HPDE6-E6E7 (cell line): ENCODE measurements around the gene KCNAB1.
"Not testable (repeated sequence)": the region's sequence is repeated elsewhere in the genome, so short reads cannot be mapped to it uniquely, and the experiment has no call there.

Experiments
- DNase-seq: peaks from one replicate; pipeline ENCODE4 v3.0.0; 2011; ENCODE audit warnings: missing footprints; ENCODE audit errors: extremely low spot score

The KCNAB1 gene

GRCh38 chr3:156217674-156218352 is 97.4 kb downstream of the KCNAB1 start:
- DNase-seq, result no peak

- no peak for DNase-seq
These were observed 98.0 kb downstream of the KCNAB1 start for GRCh38 chr3:156218353-156218744.

DNA sequence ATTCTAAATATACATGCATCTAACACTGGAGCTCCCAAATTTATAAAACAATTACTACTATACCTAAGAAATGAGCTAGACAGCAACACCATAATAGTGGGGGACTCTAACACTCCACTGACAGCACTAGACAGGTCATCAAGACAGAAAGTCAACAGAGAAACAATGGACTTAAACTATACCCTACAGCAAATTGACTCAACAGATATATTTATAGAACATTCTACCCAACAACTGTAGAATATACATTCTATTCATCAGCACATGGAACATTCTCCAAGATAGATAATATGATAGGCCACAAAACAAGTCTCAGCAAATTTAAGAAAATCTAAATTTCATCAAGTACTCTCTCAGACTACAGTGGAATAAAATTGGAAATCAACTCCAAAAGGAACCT is 102.0 kb downstream of the KCNAB1 start:
- not testable (repeated sequence) for DNase-seq

DNA sequence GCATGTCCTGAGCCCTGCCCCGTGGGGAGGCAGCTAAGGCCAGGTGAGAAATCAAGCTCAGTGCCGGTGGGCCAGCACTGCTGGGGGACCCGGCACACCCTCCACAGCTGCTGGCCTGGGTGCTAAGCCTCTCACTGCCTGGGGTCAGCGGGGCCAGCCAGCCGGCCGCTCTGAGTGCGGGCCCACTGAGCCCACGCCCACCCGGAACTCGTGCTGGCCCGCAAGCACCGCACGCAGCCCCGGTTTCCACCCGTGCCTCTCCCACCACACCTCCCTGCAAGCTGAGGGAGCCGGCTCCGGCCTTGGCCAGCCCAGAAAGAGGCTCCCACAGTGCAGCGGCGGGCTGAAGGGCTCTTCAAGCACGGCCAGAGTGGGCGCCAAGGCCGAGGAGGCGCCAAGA is 103.7 kb downstream of the KCNAB1 start:
- DNase-seq, result not testable (repeated sequence)

DNA sequence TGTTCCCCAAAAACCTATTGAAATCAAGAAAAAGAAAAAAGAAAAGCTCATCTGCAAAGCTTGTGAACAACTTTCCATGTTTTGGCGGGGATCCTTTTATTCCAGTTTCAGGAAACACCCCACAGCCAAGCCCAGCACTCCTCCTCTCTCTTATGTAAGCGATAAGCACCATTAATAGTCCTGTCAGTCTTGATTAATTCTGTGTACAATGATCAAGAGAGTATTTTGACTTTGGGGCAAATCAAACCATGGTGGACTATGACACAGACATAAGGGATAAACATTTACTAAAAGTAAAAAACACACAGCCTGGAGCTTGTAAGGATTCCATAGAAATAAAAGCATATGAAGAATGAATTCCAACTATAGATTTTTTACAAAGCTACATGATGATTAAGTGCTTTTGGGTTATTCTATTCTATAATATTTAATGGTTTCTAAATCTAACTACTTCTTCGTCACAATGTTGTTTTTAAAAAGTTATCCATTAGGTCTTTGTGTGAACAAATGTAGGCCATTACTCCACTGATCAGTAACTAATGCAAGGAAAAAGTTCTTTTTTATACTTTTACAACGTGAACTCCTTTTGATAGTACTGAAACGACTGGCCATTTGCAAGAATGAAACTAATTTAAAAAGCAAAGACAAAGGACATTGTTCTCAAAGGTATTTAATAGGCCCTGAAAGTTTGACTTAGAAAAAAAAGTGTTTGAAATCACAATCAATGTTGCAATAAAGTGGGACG is 106.5 kb downstream of the KCNAB1 start:
- no peak for DNase-seq

DNA sequence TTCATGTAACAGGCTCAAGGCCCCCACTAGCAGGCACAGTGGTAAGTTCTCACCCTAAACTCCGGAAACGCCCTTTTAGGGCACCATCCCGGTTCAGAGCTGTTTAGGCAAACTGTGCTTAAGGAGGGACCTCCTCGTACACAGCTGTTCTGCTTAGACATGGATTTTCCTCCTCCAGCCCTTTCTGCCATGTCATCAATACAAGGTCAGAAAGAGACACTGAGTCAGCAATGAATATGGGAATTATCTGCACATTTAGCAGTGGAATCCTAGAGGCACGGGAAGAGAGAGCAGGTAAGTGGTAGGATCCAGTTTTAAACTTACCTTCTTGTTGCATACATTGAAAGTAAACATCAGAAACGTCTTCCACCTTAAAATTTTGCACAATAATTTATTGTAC is 107.3 kb downstream of the KCNAB1 start:
- no peak for DNase-seq

DNA sequence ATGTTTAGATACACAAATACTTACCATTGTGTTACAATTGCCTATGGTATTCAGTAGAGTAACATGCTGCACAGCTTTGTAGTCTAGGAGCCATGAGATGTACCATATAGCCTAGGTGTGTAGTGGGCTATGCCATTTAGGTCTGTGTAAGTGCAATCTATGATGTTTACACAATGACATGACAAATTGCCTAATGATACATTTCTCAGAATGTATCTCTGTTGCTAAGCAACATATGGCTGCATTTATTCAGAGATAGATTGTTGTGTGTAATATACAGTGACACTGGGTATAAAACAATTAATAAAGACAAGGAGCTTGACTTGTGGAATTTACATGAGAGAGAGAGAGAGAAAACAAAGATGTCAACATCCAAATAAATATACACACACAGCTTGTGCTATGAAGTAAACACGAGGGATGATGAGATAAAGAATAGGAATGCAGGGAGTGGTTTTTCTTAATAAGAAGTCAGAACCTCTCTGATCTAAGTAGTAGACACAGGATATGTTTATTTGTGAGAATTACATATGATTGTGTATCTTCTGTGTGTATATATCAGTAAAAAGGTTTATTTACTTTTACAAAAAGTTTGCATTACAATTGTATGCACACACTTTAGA is 110.0 kb downstream of the KCNAB1 start:
- DNase-seq, result no peak

- DNase-seq, result not testable (repeated sequence)
These were observed 110.8 kb downstream of the KCNAB1 start for GRCh38 chr3:156231221-156231620.

DNA sequence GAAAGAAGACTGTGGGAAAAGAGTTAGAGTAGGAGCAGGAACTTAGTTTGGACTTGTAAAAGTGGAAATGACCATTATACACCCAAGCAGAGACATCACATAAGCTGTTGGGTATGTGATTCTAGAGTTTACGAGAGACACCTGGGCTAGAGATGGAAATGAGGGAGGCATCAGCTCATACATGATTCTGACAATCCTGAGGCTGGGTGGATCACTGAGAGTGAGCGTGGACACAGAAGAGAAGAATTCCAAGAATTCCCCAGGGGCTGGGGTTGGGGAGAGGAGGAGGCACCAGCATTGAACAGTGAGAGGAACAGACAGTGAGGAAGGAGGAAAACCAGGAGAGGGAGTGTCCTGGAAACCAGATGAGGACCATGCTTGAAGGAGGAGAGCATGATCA is 113.5 kb downstream of the KCNAB1 start:
- no peak for DNase-seq

GRCh38 chr3:156236556-156237260 is 116.3 kb downstream of the KCNAB1 start:
- DNase-seq, result no peak

DNA sequence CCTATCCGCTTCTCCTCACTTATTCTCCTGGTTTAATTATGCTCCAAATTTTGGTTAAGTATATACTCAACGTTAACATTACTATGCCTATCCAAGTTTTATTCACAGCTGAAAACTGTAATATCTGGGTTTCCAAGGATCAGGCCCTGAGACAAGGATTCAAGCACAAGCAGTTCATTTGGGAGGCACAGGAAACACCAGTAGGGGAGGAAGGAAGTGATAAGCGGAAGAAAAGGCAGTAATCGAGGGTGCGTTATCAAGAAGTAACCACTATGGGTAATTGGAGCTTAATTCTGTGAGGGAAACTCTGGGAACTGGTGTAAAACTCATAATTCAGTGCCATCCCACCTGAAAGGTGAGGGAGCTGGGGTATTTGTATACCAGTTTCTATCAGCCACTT is 120.3 kb downstream of the KCNAB1 start:
- DNase-seq, result no peak

- DNase-seq, result no peak
These were observed 126.8 kb downstream of the KCNAB1 start for GRCh38 chr3:156246961-156247725.

DNA sequence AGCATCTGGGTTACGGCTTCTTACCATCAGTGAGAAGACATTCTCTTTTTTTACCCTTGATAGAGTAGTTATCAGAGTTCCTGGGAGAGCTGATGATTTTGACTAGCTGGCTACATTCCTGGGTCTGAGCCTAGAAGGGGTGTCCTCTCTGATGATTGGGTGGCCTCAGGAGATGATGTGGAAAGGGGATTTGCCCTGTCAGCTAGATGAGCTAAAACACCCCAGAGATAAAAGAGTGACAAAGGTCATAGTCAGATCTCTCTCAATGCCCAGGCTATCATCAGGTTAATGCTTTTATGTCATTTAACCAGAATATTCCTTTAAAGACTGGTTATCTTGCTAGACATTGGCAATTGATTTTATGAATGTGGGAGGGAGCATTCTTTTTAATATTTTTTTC is 130.2 kb downstream of the KCNAB1 start:
- no peak for DNase-seq

DNA sequence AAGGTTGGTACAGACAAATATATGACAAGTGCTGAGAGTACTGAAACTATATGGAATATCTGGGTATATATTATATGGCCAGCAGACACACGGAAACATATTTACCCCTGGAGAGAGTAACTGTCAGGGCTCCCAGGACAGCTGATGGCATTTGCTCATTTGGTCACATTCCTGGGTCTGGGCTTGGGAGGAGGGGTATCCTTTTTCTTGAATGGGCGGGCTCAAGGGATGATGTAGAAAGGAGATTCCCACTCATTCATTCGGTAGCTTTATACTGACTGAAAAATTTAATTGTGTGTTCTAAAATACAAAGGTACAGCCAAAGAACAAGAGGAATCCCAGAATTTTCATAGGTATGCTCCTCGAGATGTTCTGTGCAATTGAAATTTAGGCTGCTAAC is 131.0 kb downstream of the KCNAB1 start:
- DNase-seq, result no peak

GRCh38 chr3:156252656-156253055 is 132.3 kb downstream of the KCNAB1 start:
- DNase-seq, result no peak

GRCh38 chr3:156253150-156253549 is 132.8 kb downstream of the KCNAB1 start:
- no peak for DNase-seq

DNA sequence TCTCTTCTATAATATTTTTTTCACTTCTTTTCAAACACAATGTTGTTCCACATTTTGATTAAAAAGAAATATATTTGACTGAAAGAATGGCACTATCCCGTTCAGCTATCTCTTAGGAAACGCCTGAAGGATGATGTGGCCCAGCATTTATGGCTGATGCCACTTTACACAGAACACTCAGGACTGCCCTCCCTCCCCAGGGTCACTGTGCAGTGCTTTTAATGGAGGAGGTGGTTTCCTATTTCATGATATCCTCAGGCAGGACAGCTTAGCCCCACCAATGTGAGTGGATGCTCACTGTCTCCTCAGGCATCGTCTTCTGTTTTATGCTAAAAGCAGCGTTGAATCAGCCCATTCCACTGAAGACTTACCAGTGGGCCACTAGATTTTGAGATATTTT is 135.9 kb downstream of the KCNAB1 start:
- no peak for DNase-seq

DNA sequence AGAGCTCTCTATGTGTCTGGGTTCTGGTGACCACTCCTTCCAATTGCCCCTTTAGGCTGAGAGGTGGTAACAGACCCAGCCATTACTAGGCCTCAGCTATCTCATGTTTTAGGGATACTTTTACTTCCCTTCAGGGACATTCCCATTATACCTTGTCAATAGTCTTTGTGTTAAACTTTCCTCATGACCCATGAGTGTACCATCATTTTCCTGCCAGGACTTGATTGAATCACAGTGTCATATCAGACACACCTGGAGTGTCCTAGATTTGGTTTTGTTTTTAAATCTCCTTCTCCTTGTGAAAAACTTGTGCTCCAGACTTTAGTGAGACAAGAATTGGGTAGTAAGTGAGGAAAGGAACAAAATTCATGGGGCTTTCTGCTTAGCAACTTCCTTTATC is 136.6 kb downstream of the KCNAB1 start:
- DNase-seq, result no peak

GRCh38 chr3:156258301-156258700 is 137.9 kb downstream of the KCNAB1 start:
- DNase-seq, result no peak

GRCh38 chr3:156259896-156260295 is 139.5 kb downstream of the KCNAB1 start:
- no peak for DNase-seq

- no peak for DNase-seq
These were observed 140.0 kb downstream of the KCNAB1 start for GRCh38 chr3:156260331-156260730.

DNA sequence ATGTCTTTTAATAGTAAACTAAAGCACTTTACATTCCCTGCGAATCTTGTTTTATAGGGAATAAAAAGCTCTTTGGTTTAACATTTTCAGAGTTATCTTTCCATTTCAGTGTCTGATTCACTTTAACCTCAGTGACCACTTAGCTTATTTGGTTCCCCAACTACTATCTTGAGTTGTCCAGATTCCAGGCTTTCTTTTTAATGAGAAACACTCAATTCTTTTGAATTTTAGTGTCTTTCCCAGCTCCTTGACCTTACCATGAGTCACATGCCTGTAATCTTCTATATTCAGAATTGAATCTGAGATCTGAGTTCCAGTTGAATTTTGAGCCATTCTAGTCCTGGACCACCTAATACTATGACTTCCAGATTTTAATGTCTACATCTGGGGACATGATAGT is 144.4 kb downstream of the KCNAB1 start:
- no peak for DNase-seq
